Parathyroid adenoma (tissue), 2 donors: ENCODE measurements around the gene KRTAP12-3.

Source experiments
- H2AFZ ChIP-seq: fragments of 300-600 bp; sonication (generic); one replicate; pipeline ENCODE4 v1.7.0; 2017; ENCODE audit warnings: antibody characterized with exemption, mild to moderate bottlenecking
- H3K27ac ChIP-seq: fragments of 300-600 bp; sonication (generic); one replicate; pipeline ENCODE4 v1.7.0; 2017
- H3K27me3 ChIP-seq: fragments of 300-600 bp; sonication (generic); one replicate; pipeline ENCODE4 v1.7.0; 2017; ENCODE audit warnings: low read length; ENCODE audit not compliant: control insufficient read depth, insufficient read depth
- H3K36me3 ChIP-seq: fragments of 300-600 bp; sonication (generic); one replicate; pipeline ENCODE4 v1.7.0; 2017; ENCODE audit warnings: low read length; ENCODE audit not compliant: control insufficient read depth, insufficient read depth
- H3K4me1 ChIP-seq: fragments of 300-600 bp; sonication (generic); one replicate; pipeline ENCODE4 v1.7.0; 2017; ENCODE audit warnings: control low read depth
- H3K4me2 ChIP-seq: fragments of 300-600 bp; sonication (generic); one replicate; pipeline ENCODE4 v1.7.0; 2017; ENCODE audit warnings: low read length
- H3K4me3 ChIP-seq: fragments of 300-600 bp; sonication (generic); one replicate; pipeline ENCODE4 v1.7.0; 2017; ENCODE audit warnings: low read depth, low read length
- H3K79me2 ChIP-seq: fragments of 300-600 bp; sonication (generic); one replicate; pipeline ENCODE4 v1.7.0; 2017; ENCODE audit warnings: control low read depth
- H3K9ac ChIP-seq: fragments of 300-600 bp; sonication (generic); one replicate; pipeline ENCODE4 v1.7.0; 2017; ENCODE audit warnings: mild to moderate bottlenecking
- H3K9me3 ChIP-seq: fragments of 300-600 bp; sonication (generic); one replicate; pipeline ENCODE4 v1.7.0; 2017; ENCODE audit warnings: low read length; ENCODE audit not compliant: control insufficient read depth
- TF ChIP-seq, protein P1 (sequence below): fragments of 300-600 bp; sonication (generic); IDR thresholded peaks from one replicate; pipeline ENCODE4 v1.7.0; 2017; ENCODE audit warnings: antibody characterized with exemption, mild to moderate bottlenecking
- donor health status: primary hyperparathyroidism.

The KRTAP12-3 gene

GRCh38 chr21:44699502-44700001 is 41.8 kb downstream of the KRTAP12-3 start:
- TF ChIP-seq, protein P1, sequence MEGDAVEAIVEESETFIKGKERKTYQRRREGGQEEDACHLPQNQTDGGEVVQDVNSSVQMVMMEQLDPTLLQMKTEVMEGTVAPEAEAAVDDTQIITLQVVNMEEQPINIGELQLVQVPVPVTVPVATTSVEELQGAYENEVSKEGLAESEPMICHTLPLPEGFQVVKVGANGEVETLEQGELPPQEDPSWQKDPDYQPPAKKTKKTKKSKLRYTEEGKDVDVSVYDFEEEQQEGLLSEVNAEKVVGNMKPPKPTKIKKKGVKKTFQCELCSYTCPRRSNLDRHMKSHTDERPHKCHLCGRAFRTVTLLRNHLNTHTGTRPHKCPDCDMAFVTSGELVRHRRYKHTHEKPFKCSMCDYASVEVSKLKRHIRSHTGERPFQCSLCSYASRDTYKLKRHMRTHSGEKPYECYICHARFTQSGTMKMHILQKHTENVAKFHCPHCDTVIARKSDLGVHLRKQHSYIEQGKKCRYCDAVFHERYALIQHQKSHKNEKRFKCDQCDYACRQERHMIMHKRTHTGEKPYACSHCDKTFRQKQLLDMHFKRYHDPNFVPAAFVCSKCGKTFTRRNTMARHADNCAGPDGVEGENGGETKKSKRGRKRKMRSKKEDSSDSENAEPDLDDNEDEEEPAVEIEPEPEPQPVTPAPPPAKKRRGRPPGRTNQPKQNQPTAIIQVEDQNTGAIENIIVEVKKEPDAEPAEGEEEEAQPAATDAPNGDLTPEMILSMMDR: no peak
- Histone ChIP-seq H3K27me3 (no peaks in the 10 kb centered on the region), H3K4me3 (no peak overlapping the region)

DNA sequence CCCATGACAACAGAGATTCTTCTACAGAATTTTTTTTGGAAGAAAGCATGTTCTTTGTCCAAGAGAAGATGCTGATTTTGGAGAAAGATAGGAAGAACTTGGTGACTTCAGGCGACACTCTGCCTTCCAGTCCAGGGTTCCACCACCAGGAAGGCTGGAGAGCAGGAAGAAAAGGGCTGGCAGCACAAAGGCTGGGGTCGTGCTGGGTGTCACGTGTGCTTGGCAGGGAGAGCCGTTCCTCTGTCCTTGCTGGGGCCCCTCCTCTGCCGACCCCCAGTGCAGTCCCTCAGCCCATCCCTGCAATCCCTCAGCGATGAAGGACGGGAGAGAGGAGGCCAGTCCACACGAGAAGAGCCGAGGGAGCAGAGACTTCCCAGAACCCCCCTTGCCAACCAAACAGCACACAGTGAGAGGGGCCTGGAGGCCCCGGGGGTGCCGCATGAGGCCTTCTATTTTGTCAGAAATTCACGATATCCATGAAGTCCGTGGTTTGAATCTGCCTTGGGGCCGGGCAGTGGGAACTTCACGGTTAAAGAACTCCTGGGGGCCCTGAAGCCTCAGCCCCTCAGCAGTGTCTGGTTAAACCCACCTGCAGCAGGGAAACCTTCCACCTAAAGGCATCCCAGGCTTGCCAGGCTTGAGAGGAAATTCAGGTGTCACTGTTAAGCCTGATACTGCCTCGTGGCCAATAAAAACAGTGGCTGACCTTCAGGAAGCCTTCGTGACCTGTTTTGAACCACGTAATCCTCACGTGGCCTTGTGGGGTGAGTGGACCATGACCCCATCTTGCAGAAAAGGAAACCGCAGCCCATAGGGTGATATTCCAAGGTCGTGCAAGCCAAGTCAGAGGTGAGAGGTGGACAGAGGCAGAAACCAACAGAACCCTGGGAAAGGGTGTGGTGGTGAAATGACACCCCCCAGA is 42.6 kb downstream of the KRTAP12-3 start:
- H3K79me2 ChIP-seq: no peaks in the 10 kb centered on the region
- no peaks in the 10 kb centered on the region for H3K36me3 ChIP-seq
- no peak overlapping the region for H3K9ac ChIP-seq
- TF ChIP-seq, protein P1: no peak
- H3K4me1 ChIP-seq: no peaks in the 10 kb centered on the region
- H3K4me3 ChIP-seq: no peak overlapping the region
- no peaks in the 10 kb centered on the region for H3K27me3 ChIP-seq
- no peaks in the 10 kb centered on the region for H3K9me3 ChIP-seq
- no peak overlapping the region for H2AFZ ChIP-seq
- no peak overlapping the region for H3K4me2 ChIP-seq
- no peak overlapping the region for H3K27ac ChIP-seq

More at GRCh38 chr21:44699502-44700001, 41.8 kb downstream of the KRTAP12-3 start:
- no peak overlapping the region for H3K9ac ChIP-seq
- H3K27ac ChIP-seq: no peak overlapping the region
- H3K79me2 ChIP-seq: no peaks in the 10 kb centered on the region
- H3K4me1 ChIP-seq: no peaks in the 10 kb centered on the region
- no peak overlapping the region for H2AFZ ChIP-seq
- no peaks in the 10 kb centered on the region for H3K36me3 ChIP-seq
- H3K9me3 ChIP-seq: no peaks in the 10 kb centered on the region
- no peak overlapping the region for H3K4me2 ChIP-seq

- Histone ChIP-seq H3K27ac (no peak overlapping the region), H3K9me3 (no peaks in the 10 kb centered on the region), H3K36me3 (no peaks in the 10 kb centered on the region), H3K9ac (no peak overlapping the region), H3K27me3 (no peaks in the 10 kb centered on the region), H3K4me2 (no peak overlapping the region), H3K4me3 (no peak overlapping the region), H3K79me2 (no peaks in the 10 kb centered on the region), H3K4me1 (no peaks in the 10 kb centered on the region), H2AFZ (no peak overlapping the region)
- TF ChIP-seq, protein P1: no peak
These were observed 43.3 kb downstream of the KRTAP12-3 start for GRCh38 chr21:44701023-44701400.

GRCh38 chr21:44701541-44701940 is 43.8 kb downstream of the KRTAP12-3 start:
- TF ChIP-seq, protein P1: no peak
- H3K4me3 ChIP-seq: no peak overlapping the region
- H3K27me3 ChIP-seq: no peaks in the 10 kb centered on the region
- H3K4me2 ChIP-seq: no peak overlapping the region
- no peaks in the 10 kb centered on the region for H3K79me2 ChIP-seq
- H2AFZ ChIP-seq: no peak overlapping the region
- no peaks in the 10 kb centered on the region for H3K9me3 ChIP-seq
- H3K36me3 ChIP-seq: no peaks in the 10 kb centered on the region
- H3K4me1 ChIP-seq: no peaks in the 10 kb centered on the region
- H3K9ac ChIP-seq: no peak overlapping the region
- H3K27ac ChIP-seq: no peak overlapping the region
